GM18858 (cell line): ENCODE data around the gene ANKS1A.

Experiments
- ATAC-seq: cut with Tn5 transposase; IDR thresholded peaks from one replicate; pipeline ENCODE4 v1.9.1; 2021; ENCODE audit not compliant: unreplicated experiment

Gene ANKS1A

DNA sequence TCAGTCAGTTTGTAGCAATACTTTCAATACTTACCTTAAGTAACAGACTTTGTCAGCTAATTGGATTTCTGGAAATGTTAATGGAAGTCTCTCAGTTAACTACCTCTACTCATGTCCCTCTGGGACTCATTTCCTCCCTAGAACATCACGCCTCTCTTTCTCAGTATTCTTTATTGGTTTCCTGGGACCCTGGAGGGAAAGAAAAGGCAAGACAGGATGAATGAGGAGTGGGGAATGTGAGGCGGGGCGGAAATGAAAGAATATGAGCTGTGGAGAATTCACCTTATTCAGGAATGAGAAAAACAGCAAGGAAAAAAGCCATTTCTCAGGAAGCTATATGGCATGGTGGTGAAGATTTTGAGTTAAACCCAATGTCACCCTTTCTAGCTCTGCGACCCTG is 62.7 kb downstream of the ANKS1A start:
- no peak for ATAC-seq

DNA sequence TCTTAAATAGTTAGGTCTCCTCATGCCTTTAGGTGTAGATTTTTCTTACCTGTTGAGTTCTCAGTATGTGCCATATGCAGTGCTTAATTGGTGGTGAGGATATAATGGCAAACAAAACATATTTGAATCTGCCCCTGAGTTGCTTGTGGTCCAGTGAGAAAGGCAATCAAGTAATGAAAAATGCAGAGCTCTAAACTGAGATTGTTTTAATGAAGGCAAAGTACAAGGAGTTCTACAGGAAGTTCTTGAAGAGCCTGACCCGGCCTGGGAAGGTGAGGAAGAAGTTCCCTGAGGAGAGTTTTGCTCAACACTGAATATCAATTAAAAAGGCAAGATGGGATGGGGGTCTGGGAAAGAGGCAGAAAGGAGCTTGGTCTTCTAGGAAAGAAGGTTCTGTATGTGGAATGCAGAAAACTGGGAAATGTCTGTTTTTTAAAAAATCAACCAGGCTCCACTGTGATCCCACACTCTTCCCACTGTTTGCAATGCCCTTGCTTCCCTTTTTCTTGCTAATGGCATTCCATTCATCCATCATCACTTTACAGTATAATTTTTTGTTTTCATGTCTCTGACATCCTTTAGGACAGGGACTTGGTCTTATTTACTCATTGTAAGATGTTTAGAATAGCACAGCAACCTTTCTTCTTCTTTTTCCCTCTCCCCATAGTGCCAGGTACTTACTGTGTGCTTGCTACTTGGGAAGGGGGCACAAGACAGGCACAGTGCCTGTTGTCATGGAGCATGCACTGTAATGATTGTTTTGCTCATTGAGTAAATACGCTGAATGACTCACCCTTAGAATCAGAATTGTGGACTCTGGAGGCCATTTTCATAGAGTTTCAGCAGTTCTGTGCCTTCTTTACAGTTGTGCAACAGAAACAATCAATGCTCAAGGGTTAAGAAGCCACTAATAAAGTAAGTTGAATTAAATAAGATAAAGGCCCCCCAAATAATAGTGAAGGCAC is 64.3 kb downstream of the ANKS1A start:
- ATAC-seq = no peak

DNA sequence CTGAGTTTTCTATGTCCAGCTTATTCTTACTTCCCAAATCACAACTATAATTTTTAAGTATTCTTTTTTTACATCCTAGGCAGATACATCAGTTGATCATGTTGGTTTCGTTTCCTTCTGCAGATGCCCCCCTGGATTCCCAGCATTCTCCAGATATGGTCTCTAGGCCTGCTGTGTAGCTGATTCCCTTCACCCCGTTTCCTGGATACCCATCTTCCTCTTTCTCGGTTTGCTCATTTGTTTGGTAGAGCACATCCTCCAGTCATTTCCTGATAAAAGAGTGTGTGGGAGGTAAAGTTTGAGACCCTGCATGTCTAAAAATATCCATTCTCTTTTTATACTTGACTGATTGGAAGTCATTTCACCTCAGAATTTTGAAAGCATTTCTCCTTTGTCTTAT is 66.4 kb downstream of the ANKS1A start:
- no peak for ATAC-seq

DNA sequence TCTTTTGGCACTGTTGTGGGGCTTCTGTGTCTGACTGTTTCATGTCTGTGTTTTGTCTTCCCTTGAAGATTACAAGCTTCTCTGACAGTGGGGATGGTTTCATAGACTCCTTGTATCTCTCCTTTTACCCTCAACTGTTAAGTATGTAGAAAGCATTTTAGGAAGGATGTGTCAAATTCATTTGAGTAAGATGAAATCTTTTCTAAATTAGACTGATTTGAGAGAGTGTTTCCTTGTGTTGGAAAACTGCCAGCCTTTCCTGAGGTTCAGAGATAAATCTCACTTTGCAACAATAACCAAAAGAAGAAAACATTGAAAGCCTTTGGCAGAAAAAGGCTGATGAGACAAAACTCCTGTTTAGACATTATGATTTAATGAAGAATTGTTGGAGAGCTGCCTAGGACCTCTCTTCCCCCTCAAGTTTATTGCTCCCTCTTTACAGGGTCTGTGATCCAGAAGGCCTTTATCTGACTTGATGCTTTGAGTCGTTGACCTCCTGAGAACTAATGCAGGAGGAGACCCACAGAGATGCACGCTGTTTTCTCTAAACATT is 68.3 kb downstream of the ANKS1A start:
- ATAC-seq = no peak

DNA sequence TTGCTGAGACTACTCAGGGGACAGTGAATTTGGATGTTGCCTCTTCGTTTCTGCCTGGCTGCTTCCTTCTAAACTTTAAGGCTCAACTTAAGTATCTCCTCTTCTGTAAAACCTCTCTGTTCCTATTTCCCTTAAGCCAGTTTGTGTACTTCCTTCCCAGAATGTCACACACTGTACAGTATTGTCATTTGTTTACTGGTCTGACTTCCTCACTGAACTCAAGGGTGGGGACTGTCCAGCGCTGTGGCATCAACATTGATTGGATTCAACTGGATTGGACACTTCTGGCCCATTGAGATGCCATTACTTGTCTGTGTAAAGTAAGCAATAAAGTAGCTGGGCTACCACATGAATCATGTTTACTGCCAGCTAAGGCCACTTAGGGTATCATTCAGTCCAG is 69.7 kb downstream of the ANKS1A start:
- no peak for ATAC-seq

DNA sequence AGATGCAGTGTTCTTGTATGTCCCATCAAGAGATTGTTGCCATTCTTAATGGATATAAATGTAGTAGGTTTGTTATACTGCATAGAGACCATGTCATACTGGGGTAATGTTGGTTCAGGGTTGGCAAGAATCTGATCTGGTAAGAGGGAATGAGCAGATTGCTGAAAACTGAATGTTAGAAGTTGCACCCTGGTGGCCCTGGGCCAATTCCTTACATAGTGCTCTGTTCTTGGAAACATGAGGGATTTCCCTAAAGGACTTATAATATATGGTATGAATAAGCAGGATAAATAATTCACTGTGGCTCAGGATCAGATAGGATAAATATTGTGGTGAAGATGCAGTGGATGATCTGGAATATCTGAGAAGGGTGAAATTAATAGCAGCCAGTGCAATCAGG is 70.2 kb downstream of the ANKS1A start:
- no peak for ATAC-seq

DNA sequence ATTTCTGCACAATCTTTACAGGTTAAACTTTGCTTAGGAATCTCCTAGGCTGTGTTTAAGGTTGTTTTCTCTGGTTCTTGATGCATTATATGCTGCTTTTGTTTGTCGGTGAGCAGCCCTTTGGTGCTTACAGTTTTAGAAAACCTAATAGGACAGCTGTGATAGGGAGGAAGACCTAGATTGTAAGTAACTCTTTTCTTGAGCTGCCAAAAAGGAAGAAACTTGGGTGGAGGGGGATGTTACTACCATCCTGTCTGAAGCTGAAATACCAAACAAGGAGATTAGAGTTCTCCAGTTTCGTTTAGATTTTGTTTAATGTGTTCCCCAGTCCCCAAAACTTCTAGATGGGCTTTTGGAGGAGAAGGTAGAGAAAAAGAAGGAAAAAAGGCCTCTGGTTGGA is 72.0 kb downstream of the ANKS1A start:
- ATAC-seq = no peak

DNA sequence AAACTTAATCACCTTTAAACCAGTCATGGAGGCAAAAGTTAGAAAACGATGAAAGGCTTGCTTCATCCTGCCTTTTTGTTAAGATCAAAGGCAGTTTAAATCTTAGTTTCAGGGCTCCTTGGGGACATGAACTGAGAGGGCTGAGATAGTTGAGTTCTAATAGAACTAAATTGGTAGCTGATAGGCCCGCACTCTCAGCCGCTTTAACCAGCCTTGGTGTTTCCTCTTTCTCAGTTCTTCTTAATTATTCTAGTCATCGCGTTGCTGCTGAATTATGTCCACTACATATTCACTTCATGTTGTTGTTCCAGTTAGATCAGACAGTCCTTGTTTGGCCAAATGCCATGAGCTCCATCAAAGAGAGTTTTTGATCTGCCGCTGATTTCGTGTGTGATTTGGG is 72.5 kb downstream of the ANKS1A start:
- no peak for ATAC-seq

DNA sequence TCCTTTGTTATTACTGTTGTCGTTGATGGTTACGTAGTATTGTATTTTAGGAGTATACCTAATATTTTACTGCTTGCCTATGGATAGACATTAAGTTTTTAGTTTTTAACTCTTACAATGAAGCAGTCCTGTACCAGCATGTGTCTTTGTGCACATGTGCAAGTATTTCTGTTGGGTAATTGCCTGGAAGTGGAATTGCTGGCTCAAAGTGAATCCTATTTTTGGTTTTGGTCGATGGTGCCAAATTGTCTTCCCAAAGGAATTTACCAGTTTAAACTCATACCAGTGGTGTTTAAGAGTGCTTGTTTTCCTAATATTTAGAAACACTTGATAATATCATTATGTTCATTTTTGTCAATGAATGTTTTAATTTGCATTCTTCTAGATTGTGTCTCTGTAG is 75.5 kb downstream of the ANKS1A start:
- no peak for ATAC-seq

DNA sequence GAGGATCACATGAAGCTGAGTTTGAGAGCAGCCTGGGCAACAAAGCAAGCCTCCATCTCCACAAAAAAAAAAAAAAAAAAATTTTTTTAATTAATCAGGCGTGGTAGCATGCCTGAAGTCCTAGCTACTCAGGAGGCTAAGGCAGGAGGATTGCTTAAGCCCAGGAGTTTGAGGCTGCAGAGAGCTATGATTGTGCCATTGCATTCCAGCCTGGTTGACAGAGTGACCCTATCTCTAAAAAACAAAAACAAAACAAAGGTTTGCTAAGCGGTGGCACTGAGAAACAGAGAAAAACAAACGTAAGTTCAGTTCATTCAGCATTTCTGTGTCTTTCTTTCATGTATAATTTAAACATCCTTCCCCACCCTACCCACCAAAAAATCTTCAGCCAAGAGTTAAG is 78.4 kb downstream of the ANKS1A start:
- ATAC-seq = no peak

DNA sequence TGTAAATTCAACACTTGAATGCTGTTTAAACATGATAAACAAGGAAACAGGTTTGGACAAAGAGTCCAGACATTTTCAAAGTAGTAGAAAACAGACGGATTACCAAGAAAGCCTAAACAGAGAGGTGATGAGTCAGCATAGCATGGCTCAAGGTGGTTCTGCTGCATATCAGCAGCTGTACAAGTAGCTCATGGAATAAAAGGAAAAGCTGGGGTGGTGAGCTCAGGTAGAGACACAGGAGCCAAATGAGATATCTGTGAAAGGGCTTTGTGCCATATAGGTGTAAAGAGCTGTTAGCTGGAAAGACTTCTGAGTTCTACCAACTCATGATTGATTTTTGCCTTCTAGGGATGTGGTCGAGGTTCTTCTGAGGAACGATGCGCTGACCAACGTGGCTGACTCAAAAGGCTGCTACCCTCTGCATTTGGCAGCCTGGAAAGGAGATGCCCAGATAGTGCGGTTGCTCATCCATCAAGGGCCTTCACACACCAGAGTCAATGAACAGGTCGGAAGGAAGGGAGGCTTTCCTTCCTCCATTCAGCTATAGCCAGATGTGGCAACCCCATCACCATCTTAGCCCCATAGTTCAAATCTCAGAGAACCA is 80.7 kb downstream of the ANKS1A start:
- no peak for ATAC-seq

DNA sequence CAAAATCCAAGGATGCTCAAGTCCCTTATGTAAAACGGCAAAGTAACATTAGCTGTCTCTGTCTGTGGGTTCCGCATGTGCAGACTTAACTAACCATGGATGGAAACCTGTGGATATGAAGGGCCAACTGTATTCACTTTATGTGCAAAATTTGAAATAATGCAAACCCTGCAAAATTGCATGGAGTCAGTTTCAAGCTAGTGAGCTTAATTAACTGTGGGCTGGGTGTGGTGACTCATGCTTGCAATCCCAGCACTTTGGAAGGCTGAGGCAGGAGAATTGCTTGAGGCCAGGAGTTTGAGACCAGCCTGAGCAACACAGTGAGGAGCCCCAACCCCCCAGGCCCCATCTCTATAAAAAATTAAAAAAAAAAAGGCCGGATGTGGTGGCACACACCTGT is 81.4 kb downstream of the ANKS1A start:
- ATAC-seq = no peak

DNA sequence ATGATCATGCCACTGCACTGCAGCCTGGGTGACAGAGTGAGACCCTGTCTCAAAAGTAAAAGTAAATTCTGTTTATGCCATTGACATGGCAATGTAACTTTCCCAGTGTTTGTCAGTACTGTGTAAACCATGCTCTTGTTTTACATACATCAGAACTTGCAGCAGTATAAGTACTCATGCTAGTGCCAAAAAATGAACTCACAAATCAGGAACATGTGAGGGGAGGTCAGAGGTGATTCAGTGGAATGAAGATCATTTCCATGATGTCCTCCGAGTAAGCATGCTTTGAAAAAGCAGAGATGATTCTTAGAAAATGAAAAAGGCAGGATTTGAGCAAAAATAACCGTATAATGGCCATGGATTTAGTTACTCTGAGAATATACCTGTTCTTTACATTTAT is 81.9 kb downstream of the ANKS1A start:
- no peak for ATAC-seq

DNA sequence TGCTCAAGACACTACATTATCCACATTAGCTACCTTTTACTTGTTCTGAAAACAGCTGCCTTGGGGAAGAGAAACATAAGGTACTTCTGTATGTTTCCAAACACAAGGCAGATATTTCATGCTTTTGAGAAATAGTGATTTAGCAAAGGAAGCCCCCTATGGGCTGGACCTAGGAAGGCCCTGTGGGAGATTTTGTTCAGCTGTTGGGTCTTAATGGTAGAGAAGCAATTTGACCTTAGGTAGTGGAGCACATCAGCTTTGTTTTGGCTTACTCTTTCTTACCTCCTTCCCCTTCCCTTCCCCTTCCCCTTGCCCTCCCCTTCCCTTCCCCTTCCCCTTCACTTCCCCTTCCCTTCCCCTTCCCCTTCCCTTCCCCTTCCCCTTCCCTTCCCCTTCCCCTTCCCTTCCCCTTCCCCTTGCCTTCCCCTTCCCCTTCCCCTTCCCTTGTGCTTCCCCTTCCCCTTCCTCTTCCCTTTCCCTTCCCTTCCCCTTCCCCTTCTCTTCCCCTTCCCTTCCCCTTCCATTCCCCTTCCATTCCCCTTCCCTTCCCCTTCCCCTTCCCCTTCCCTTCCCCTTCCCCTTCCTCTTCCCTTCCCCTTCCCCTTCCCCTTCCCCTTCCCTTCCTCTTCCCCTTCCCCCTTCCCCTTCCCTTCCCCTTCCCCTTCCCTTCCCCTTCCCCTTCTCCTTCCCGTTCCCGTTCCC is 84.6 kb downstream of the ANKS1A start:
- ATAC-seq = no peak

DNA sequence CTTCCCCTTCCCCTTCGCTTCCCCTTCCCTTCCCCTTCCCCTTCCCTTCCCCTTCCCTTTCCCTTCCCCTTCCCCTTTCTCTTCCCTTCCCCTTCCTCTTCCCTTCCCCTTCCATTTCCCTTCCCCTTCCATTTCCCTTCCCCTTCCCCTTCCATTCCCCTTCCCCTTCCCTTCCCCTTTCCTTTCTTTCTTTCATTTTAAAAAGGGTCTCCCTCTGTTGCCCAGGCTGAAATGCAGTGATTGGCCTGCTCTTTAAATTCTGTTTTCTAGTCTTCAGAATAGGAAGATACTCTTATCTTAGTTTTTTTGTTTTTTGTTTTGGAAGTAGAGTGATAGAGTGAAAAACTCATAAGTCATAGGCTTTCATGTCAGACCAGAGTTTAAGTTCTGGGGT is 85.2 kb downstream of the ANKS1A start:
- no peak for ATAC-seq

DNA sequence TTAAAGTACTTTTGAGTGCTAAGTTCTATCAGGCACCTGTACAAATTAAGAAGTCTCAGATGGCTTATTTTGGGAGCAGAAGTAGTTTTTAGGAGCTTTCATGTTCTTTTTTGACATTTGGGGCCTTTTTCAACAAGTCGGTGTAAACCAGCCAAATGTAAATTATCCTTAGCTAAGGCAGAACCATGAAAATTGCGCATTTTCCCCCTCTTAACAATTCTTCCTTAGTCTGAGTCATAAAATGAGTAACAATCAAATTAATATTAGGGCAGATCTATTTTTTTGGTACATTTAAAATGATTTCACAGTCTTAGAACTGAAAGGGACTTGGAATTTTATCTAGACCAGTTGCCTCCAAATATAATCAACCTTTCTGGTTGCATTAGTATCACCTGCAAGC is 87.2 kb downstream of the ANKS1A start:
- no peak for ATAC-seq

DNA sequence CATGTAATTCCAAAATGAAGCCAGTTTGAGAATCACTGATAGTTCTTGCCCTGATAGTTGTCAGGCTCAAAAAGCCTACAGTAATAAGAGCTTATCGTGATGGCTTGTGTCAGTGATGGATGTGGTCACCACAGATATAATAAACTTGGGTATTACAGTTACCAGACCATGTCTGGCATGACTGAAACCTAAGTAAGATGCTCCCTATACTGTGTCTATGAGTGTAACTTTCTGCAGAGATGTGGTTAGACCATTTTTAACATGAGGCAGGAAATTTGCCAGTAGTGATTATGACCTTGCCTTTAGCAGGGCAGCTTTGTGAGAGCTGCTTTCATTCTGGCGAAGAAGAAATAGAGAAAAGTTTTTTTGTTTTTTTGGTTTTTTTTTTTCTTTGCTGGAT is 90.2 kb downstream of the ANKS1A start:
- no peak for ATAC-seq

DNA sequence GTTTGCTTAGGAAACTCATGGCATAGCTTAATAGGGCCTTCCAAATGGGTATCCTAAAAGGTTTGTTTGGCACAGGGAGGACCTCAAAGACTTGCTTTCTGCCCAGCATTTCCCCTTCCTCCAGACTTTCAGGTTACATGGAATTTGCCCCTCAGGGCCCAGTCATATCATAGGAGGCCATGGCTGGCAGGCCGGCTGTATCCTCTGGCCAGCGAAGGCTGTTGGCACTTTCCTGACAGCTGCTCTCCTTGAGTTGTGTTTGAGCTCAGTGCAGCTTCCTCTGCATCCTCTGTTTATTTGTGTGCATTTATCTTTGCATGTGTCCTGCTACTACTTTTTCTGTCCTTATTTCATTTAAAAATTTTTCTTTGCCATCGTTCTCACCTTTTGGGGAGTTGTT is 90.9 kb downstream of the ANKS1A start:
- no peak for ATAC-seq

DNA sequence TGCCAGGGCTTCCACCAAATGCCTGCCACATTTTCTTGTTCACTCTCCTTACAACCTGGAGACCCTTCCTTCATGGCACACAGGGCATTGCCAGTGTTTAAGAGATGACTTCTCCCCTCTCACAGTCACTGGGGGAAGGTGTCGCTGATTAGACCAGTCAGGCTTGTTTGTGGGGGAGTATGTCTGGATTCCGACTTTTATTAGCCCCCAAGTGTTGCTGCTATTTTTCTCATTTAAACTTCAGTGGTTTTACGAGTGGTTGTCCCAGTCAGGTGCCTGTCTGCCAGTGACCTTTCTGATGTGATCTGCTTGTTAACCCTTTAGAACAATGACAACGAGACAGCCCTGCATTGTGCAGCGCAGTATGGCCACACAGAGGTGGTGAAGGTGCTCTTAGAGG is 92.3 kb downstream of the ANKS1A start:
- no peak for ATAC-seq

DNA sequence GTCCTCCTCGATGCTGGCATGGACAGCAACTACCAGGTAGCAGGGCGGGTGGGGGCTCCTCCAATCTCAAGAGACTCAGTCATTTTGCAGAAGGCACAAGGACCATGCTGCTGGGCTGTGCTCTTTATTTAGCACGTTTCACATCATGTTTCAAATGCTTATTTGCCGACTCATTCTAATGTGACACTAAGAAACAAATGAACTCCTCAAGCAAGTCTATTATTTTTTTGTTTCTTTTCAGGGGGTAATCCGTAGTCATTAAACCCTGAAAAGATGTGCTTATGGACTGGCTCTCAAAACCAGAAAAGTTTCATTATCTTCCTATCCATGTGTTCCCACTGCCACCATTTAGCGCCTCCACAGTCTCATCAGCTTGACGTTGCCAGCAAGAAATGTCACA is 92.9 kb downstream of the ANKS1A start:
- ATAC-seq = no peak

DNA sequence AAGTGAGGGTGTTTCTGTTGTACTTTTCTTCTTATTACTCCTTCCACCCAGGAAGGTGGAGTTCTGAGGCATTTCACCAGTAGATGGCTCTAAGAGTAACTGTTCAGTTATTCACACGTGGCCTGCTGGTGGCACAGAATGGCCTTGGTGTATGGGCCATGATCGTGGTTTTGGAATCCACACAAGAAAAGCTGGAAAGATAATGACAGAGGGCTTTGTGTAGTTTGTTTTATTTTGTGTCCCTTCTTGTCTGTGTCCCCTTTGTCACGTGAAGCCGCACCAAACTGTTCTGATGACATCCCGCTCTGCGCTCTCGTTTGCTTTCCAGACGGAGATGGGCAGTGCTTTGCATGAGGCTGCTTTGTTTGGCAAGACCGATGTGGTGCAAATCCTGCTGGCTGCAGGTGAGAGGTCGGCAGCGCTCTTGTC is 93.4 kb downstream of the ANKS1A start:
- ATAC-seq = no peak

DNA sequence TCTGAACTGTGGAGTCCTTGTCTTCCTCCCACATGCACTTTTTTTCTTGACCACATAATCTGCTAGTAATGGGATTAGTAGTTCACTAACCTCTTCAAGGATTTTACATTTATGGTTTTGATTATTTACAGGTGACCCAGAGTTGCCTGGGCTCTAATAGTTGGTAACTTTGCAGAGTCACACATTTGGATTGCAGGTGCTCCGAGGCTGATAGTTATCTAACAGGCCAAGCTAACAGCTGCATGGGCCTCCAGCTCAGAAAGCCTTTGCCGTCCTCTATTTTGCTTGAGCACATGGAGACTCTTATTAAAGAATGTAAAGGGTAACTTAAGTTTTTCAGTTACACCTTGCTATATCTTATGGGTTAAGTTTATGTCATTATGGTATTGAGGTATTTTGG is 95.4 kb downstream of the ANKS1A start:
- ATAC-seq = no peak
